HepG2 (cell line): ENCODE data around the gene VPS37D. TPM values are rescaled to one million over a fixed set of nuclear protein-coding genes. Genes with fewer than 3 reads are reported as not detected.

Experiments
- ARHGAP35 ChIP-seq: sonication (generic); formaldehyde crosslinking; IDR thresholded peaks from 2 replicates; pipeline ENCODE4 v1.9.0; 2022; ENCODE audit warnings: mild to moderate bottlenecking, inconsistent platforms, moderate library complexity, missing genetic modification reagents, borderline replicate concordance
- FOSL2 ChIP-seq: sonication (generic); formaldehyde crosslinking; IDR thresholded peaks from 2 replicates; pipeline ENCODE4 v1.4.0; 2020; ENCODE audit warnings: missing genetic modification reagents
- HDAC1 ChIP-seq: sonication (generic); formaldehyde crosslinking; IDR thresholded peaks from 2 replicates; pipeline ENCODE4 v1.5.1; 2020; ENCODE audit warnings: mild to moderate bottlenecking, missing genetic modification reagents
- HDAC6 ChIP-seq: fragments of 200-600 bp; sonication (generic); IDR thresholded peaks from 2 replicates; pipeline ENCODE4 v1.7.0; 2017; ENCODE audit warnings: mild to moderate bottlenecking, antibody characterized with exemption, low read length, low read depth
- KAT8 ChIP-seq: IDR thresholded peaks from 2 replicates; pipeline ENCODE4 v1.6.1; 2016; ENCODE audit warnings: missing genetic modification reagents, missing compliant biosample characterization
- RAD51 ChIP-seq: fragments of 450-650 bp; IDR thresholded peaks from 2 replicates; pipeline ENCODE4 v1.6.1; 2016; ENCODE audit warnings: borderline replicate concordance
- RBM39 ChIP-seq: fragments of 200-400 bp; formaldehyde crosslinking; IDR thresholded peaks from one replicate; pipeline ENCODE4 v1.6.1; 2018; ENCODE audit warnings: antibody characterized with exemption, mild to moderate bottlenecking, low read depth, low read length; ENCODE audit not compliant: poor library complexity, severe bottlenecking
- RELA ChIP-seq: sonication (generic); formaldehyde crosslinking; IDR thresholded peaks from 2 replicates; pipeline ENCODE4 v1.4.0; 2020; ENCODE audit warnings: missing genetic modification reagents
- SOX5 ChIP-seq: IDR thresholded peaks from 2 replicates; pipeline ENCODE4 v1.6.1; 2016; ENCODE audit warnings: borderline replicate concordance
- SPEN ChIP-seq: sonication (generic); formaldehyde crosslinking; IDR thresholded peaks from 2 replicates; pipeline ENCODE4 v1.5.1; 2020; ENCODE audit warnings: low read depth, mild to moderate bottlenecking, missing genetic modification reagents
- ZFP37 ChIP-seq: sonication (generic); formaldehyde crosslinking; IDR thresholded peaks from 2 replicates; pipeline ENCODE4 v1.4.0; 2020; ENCODE audit warnings: missing genetic modification reagents, borderline replicate concordance
- ZKSCAN5 ChIP-seq: sonication (generic); formaldehyde crosslinking; IDR thresholded peaks from 2 replicates; pipeline ENCODE4 v1.5.1; 2020; ENCODE audit warnings: mild to moderate bottlenecking, missing genetic modification reagents
- ZNF263 ChIP-seq: sonication (generic); formaldehyde crosslinking; IDR thresholded peaks from 2 replicates; pipeline ENCODE4 v1.4.0; 2020; ENCODE audit warnings: missing genetic modification reagents
- ZNF33B ChIP-seq: sonication (generic); formaldehyde crosslinking; IDR thresholded peaks from 2 replicates; pipeline ENCODE4 v1.5.1; 2020; ENCODE audit warnings: mild to moderate bottlenecking, missing genetic modification reagents
- ZNF549 ChIP-seq: sonication (generic); formaldehyde crosslinking; IDR thresholded peaks from 2 replicates; pipeline ENCODE4 v1.5.0; 2020; ENCODE audit warnings: missing genetic modification reagents
- ZNF589 ChIP-seq: sonication (generic); formaldehyde crosslinking; conservative IDR thresholded peaks from 2 replicates; pipeline ENCODE4 v1.8.0; 2022; ENCODE audit warnings: mild to moderate bottlenecking, moderate library complexity, missing genetic modification reagents
- ZNF790 ChIP-seq: sonication (generic); formaldehyde crosslinking; IDR thresholded peaks from 2 replicates; pipeline ENCODE4 v1.8.0; 2022; ENCODE audit warnings: missing genetic modification reagents, mild to moderate bottlenecking, borderline replicate concordance
- ZSCAN22 ChIP-seq: sonication (generic); formaldehyde crosslinking; IDR thresholded peaks from 2 replicates; pipeline ENCODE4 v1.4.0; 2020; ENCODE audit warnings: mild to moderate bottlenecking, missing genetic modification reagents
- ZZZ3 ChIP-seq: sonication (generic); formaldehyde crosslinking; IDR thresholded peaks from 2 replicates; pipeline ENCODE4 v1.4.0; 2020; ENCODE audit warnings: missing genetic modification reagents, mild to moderate bottlenecking, borderline replicate concordance
- polyA plus RNA-seq, 8 experiments: library from polyadenylated mRNA; depleted of rRNA in 3 of 8; stranded (reverse) in 7 of 8; unstranded in 1 of 8; fragments of >200 nt; fragmentation: Illumina TruSeq in 4 of 8; extraction: Trizol in 4 of 8; gene quantifications; 2 replicates each; pipeline versions ENCODE4 v1.2.1 to v1.2.3, GENCODE V29; 2011 to 2016; ENCODE audit warnings: low read depth in 4 of 8, missing spikeins in 1 of 8, mixed read lengths in 1 of 8; ENCODE audit not compliant: insufficient read depth in 1 of 8
- total RNA-seq, 5 experiments: library from RNA; depleted of rRNA; stranded (reverse); fragments of >200 nt; fragmentation: Illumina TruSeq; extraction: Trizol; gene quantifications; 2 replicates each; pipeline ENCODE4 v1.2.3, GENCODE V29; 2016; ENCODE audit warnings: low read depth in 1 of 5
- TF ChIP-seq, protein P1 (sequence below): sonication (generic); formaldehyde crosslinking; IDR thresholded peaks from 2 replicates; pipeline ENCODE4 v1.4.0; 2020; ENCODE audit warnings: missing genetic modification reagents
- TF ChIP-seq, protein P2 (sequence below): sonication (generic); formaldehyde crosslinking; conservative IDR thresholded peaks from 2 replicates; pipeline ENCODE4 v1.4.0; 2020; ENCODE audit warnings: mild to moderate bottlenecking, missing genetic modification reagents, moderate library complexity
- TF ChIP-seq, protein P3 (sequence below), 2 experiments: sonication (generic) in 1 of 2; formaldehyde crosslinking in 1 of 2; IDR thresholded peaks; 2 replicates each; pipeline versions ENCODE4 v1.4.0 to v1.6.1; 2018 to 2020; ENCODE audit warnings: missing genetic modification reagents in 2 of 2, borderline replicate concordance in 1 of 2, low read depth in 1 of 2, mild to moderate bottlenecking in 1 of 2, missing biosample characterization in 1 of 2

VPS37D gene
- total and polyA plus RNA-seq, 2 of the 13 experiments (the other 11 are each of a cell fraction or from before 2014, with no cell fraction given) = 3.8 to 6.3 TPM

DNA sequence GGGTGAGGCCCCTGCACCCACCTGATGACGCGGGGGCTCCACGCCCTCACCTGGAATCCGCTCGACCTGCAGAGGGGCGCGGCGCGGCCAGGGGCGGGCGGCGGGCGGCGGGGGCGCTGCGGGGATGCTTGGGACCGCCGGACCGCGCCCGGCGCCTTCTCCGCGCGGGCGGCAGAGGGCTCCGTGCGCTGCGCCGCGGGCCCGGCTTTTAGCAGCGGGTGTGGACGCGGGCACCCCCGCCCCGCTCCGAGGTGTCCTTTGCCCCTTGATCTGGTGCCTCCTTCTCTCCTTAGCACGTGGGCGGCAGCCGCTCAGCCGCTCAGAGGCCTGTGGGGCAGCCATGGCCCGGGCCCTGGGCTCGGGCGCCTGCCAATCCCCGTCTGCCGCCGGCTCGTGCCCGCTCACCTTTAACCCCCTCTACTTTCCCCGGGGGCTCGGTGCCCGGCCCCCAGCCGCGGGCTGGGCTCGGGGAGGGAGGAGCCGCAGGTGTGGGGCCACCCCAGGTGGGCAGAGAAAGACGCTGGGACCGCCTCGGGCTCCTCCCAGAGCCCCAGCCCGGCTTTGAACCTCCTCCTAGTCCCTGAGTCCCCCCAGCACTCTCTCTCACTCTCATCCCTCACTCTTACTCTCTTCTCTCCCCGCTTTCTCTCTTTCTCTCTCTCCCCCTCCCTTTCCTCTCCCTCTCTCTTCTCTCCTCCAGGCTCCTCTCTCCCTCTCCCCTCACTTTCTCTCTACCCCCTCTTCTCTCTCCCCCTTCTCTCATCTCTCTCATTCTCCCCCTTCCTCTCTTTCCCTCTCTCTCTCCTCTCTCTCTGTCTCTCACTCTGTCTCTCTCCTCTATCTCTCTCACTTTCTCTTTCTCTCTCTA, 19.7 kb upstream of the VPS37D start (continued):
- TF ChIP-seq RBM39 = peak; percentile 39
- TF ChIP-seq KAT8 = peak; percentile 48; the same call in 1 of the 2 replicates
- 0 out of 2 replicates have a peak, but pooled peaks have one; percentile 35 for TF ChIP-seq ZNF549
- TF ChIP-seq, protein P1, sequence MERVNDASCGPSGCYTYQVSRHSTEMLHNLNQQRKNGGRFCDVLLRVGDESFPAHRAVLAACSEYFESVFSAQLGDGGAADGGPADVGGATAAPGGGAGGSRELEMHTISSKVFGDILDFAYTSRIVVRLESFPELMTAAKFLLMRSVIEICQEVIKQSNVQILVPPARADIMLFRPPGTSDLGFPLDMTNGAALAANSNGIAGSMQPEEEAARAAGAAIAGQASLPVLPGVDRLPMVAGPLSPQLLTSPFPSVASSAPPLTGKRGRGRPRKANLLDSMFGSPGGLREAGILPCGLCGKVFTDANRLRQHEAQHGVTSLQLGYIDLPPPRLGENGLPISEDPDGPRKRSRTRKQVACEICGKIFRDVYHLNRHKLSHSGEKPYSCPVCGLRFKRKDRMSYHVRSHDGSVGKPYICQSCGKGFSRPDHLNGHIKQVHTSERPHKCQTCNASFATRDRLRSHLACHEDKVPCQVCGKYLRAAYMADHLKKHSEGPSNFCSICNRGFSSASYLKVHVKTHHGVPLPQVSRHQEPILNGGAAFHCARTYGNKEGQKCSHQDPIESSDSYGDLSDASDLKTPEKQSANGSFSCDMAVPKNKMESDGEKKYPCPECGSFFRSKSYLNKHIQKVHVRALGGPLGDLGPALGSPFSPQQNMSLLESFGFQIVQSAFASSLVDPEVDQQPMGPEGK (CRISPR knock-in tag) = peak; percentile 96
- TF ChIP-seq HDAC1 (CRISPR knock-in tag) = peak; percentile 74
- TF ChIP-seq SOX5 (CRISPR knock-in tag) = peak; percentile 26; the same call in 1 of the 2 replicates
- TF ChIP-seq, protein P2, sequence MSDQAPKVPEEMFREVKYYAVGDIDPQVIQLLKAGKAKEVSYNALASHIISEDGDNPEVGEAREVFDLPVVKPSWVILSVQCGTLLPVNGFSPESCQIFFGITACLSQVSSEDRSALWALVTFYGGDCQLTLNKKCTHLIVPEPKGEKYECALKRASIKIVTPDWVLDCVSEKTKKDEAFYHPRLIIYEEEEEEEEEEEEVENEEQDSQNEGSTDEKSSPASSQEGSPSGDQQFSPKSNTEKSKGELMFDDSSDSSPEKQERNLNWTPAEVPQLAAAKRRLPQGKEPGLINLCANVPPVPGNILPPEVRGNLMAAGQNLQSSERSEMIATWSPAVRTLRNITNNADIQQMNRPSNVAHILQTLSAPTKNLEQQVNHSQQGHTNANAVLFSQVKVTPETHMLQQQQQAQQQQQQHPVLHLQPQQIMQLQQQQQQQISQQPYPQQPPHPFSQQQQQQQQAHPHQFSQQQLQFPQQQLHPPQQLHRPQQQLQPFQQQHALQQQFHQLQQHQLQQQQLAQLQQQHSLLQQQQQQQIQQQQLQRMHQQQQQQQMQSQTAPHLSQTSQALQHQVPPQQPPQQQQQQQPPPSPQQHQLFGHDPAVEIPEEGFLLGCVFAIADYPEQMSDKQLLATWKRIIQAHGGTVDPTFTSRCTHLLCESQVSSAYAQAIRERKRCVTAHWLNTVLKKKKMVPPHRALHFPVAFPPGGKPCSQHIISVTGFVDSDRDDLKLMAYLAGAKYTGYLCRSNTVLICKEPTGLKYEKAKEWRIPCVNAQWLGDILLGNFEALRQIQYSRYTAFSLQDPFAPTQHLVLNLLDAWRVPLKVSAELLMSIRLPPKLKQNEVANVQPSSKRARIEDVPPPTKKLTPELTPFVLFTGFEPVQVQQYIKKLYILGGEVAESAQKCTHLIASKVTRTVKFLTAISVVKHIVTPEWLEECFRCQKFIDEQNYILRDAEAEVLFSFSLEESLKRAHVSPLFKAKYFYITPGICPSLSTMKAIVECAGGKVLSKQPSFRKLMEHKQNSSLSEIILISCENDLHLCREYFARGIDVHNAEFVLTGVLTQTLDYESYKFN = peak; percentile 77
- TF ChIP-seq ZNF790 (CRISPR knock-in tag) = peak; percentile 53; the same call in 1 of the 2 replicates
- no peak for TF ChIP-seq ZSCAN22 (CRISPR knock-in tag)
- TF ChIP-seq ZKSCAN5 (CRISPR knock-in tag) = no peak
- no peak for TF ChIP-seq RAD51
- TF ChIP-seq ZNF263 = 0 out of 2 replicates have a peak, but pooled peaks have one; percentile 1
- peak; percentile 67; the same call in 1 of the 2 replicates for TF ChIP-seq SPEN (CRISPR knock-in tag)
- no peak for TF ChIP-seq HDAC6
- TF ChIP-seq ZNF33B = no peak
- 0 out of 2 replicates have a peak, but pooled peaks have one; percentile 63 for TF ChIP-seq ZFP37 (CRISPR knock-in tag)
- TF ChIP-seq RELA (CRISPR knock-in tag) = no peak
- TF ChIP-seq FOSL2 = peak; percentile 42
- TF ChIP-seq ARHGAP35 (CRISPR knock-in tag) = no peak
- TF ChIP-seq ZNF589 (CRISPR knock-in tag) = no peak
- TF ChIP-seq, protein P3, sequence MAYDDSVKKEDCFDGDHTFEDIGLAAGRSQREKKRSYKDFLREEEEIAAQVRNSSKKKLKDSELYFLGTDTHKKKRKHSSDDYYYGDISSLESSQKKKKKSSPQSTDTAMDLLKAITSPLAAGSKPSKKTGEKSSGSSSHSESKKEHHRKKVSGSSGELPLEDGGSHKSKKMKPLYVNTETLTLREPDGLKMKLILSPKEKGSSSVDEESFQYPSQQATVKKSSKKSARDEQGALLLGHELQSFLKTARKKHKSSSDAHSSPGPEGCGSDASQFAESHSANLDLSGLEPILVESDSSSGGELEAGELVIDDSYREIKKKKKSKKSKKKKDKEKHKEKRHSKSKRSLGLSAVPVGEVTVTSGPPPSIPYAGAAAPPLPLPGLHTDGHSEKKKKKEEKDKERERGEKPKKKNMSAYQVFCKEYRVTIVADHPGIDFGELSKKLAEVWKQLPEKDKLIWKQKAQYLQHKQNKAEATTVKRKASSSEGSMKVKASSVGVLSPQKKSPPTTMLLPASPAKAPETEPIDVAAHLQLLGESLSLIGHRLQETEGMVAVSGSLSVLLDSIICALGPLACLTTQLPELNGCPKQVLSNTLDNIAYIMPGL (CRISPR knock-in tag; IDR thresholded peaks at IDR 0.05; ENCODE audit: borderline replicate concordance in 1 of 2, low read depth in 1 of 2) = peak; percentile 48 to 62; a peak in 2 of 4 replicates
- no peak for TF ChIP-seq ZZZ3 (CRISPR knock-in tag)
